ENCODE results near the gene SETBP1. TPM values are rescaled to one million over a fixed set of nuclear protein-coding genes. Genes with fewer than 3 reads are reported as not detected.

Gene SETBP1
- total and polyA plus RNA-seq, 2 of the 8 experiments (the other 6 are each of a cell fraction or from before 2014, with no cell fraction given): 2.0 to 6.5 TPM

GRCh38 chr18:44961288-44961995 lies 280.8 kb downstream of the SETBP1 start:
- Histone ChIP-seq H3K18ac (ENCODE audit: extremely low read depth, low read length) (no peak overlapping the region), H2BK20ac (ENCODE audit: low read length) (no peak overlapping the region), H3K56ac (replicated peaks; ENCODE audit: insufficient read length, low read depth, low read length) (no peak overlapping the region), H3K27me3 (replicated peaks in 1 of 4; ENCODE audit: control insufficient read depth in 3 of 4, extremely low read depth in 1 of 4, insufficient read depth in 3 of 4, low read length in 3 of 4) (no peaks in the 10 kb centered on the region), H3K9me3 (ENCODE audit: insufficient read depth in 2 of 2, low read depth in 1 of 2, low read length in 1 of 2) (no peaks in the 10 kb centered on the region), H4K20me1 (replicated peaks in 1 of 2; ENCODE audit: control insufficient read depth in 1 of 2, insufficient read depth in 2 of 2, low read length in 2 of 2) (no peaks in the 10 kb centered on the region), H3K23ac (ENCODE audit: insufficient read length) (no peak overlapping the region), H3K4me2 (ENCODE audit: insufficient read depth in 1 of 2, low read depth in 2 of 2, low read length in 2 of 2) (no peak overlapping the region), H3K14ac (ENCODE audit: insufficient read length) (no peak overlapping the region), H2AK5ac (ENCODE audit: low read depth, low read length) (no peak overlapping the region), H3K36me3 (ENCODE audit: control insufficient read depth in 2 of 4, insufficient read depth in 4 of 4, low read length in 3 of 4) (no peaks in the 10 kb centered on the region), H3K27ac (ENCODE audit: low read depth, low read length) (no peak overlapping the region), H4K91ac (replicated peaks; ENCODE audit: insufficient read length, low read length) (no peak overlapping the region), H3K4me3 (ENCODE audit: extremely low read depth in 1 of 4, insufficient read depth in 2 of 4, low read depth in 3 of 4, low read length in 4 of 4) (no peak overlapping the region), H3K9ac (replicated peaks in 1 of 4; ENCODE audit: extremely low read depth in 1 of 4, low read depth in 3 of 4, low read length in 3 of 4) (no peak overlapping the region), H2BK15ac (ENCODE audit: low read length) (no peak overlapping the region), H3K4me1 (replicated peaks in 1 of 4; ENCODE audit: control insufficient read depth in 3 of 4, insufficient read depth in 4 of 4, low read length in 3 of 4) (no peaks in the 10 kb centered on the region), H2BK120ac (replicated peaks; ENCODE audit: low read depth, low read length) (no peak overlapping the region), H4K8ac (ENCODE audit: extremely low read depth, insufficient read depth, low read length) (no peak overlapping the region), H2BK5ac (ENCODE audit: low read depth, low read length) (no peak overlapping the region), H3K79me1 (ENCODE audit: low read depth, low read length) (no peaks in the 10 kb centered on the region), H2AFZ (ENCODE audit: low read length) (no peak overlapping the region), H3K4ac (replicated peaks; ENCODE audit: insufficient read length, low read depth, low read length) (no peak overlapping the region), H4K5ac (ENCODE audit: insufficient read length, low read depth, low read length) (no peak overlapping the region), H3K79me2 (ENCODE audit: control insufficient read depth in 1 of 2, insufficient read depth in 2 of 2, low read length in 2 of 2) (no peaks in the 10 kb centered on the region), H2BK12ac (ENCODE audit: low read depth, low read length) (no peak overlapping the region), H3K23me2 (ENCODE audit: low read depth, low read length) (no peaks in the 10 kb centered on the region; the same call in 1 of the 2 replicates)
- ChIA-PET POLR2A (ENCODE audit: partially characterized antibody) (no interaction called here), CTCF (ENCODE audit: partially characterized antibody) (interaction anchor here (1.2 to 1.4 kb wide), 4 partner anchors 10 to 28 kb away, joined by 3 to 7 read pairs (median 4); no protein-coding TSS in a partner anchor)
- FAIRE-seq: no peak
- DNase-seq (ENCODE audit: low read depth in 1 of 2, low spot score in 2 of 2): no peak
- WGBS, 2 experiments (ENCODE audit: extremely low coverage in 1 of 2, insufficient coverage in 1 of 2, insufficient read length in 1 of 2, insufficient replicate concordance in 2 of 2, low coverage in 1 of 2, low lambda C conversion rate in 2 of 2, missing lambda C conversion rate in 1 of 2): 92% methylated on average over 3 of the region's 3 CpGs; no CpG with 5 or more reads in 1 of the 2 experiments
- no peak for TF ChIP-seq ASH2L (IDR thresholded peaks at IDR 0.05; ENCODE audit: low read length)
- TF ChIP-seq CHD1 (IDR thresholded peaks at IDR 0.05; ENCODE audit: low read depth, low read length): no peak
- no peak for TF ChIP-seq SP4 (IDR thresholded peaks at IDR 0.05; ENCODE audit: low read length)
- TF ChIP-seq HDAC6 (IDR thresholded peaks at IDR 0.05; ENCODE audit: low read depth, low read length): no peak
- TF ChIP-seq SP1 (IDR thresholded peaks at IDR 0.05; ENCODE audit: low read depth, low read length): no peak
- TF ChIP-seq GABPA (IDR thresholded peaks at IDR 0.05; ENCODE audit: borderline replicate concordance, insufficient read depth, low read length): no peak
- no peak for TF ChIP-seq KDM1A (IDR thresholded peaks at IDR 0.05; ENCODE audit: borderline replicate concordance, low read length)
- no peak for TF ChIP-seq RNF2 (IDR thresholded peaks at IDR 0.05; ENCODE audit: borderline replicate concordance, low read depth, low read length, missing control alignments, poor library complexity, severe bottlenecking)
- no peak for TF ChIP-seq E2F6 (IDR thresholded peaks at IDR 0.05)
- no peak for TF ChIP-seq RXRA (IDR thresholded peaks at IDR 0.05; ENCODE audit: insufficient read depth, low read depth, low read length)
- no peak for TF ChIP-seq CEBPB (IDR thresholded peaks at IDR 0.05; ENCODE audit: low read depth, low read length)
- no peak for TF ChIP-seq JUN (IDR thresholded peaks at IDR 0.05; ENCODE audit: low read depth, low read length)
- no peak for TF ChIP-seq SRF (IDR thresholded peaks at IDR 0.05; ENCODE audit: low read depth, low read length)

Data from H1 (cell line).